AG04450 (cell line): ENCODE data around the gene DUT. TPM values are rescaled to one million over a fixed set of nuclear protein-coding genes. Genes with fewer than 3 reads are reported as not detected.

Experiments used
- CTCF ChIA-PET: fragments of 300-600, 350-600 bp; formaldehyde crosslinking; extraction: SDS; loops from one replicate; lab custom pipeline; 2022; ENCODE audit warnings: antibody characterized with exemption, inconsistent platforms; lab: Charles Lee
- POLR2A ChIA-PET: fragments of 350-600 bp; formaldehyde crosslinking; extraction: SDS; loops from one replicate; lab custom pipeline; 2021; ENCODE audit warnings: antibody characterized with exemption, inconsistent platforms; lab: Yijun Ruan, JAX
- DNase-seq: peaks from one replicate; pipeline ENCODE4 v3.0.0-alpha.2; 2011; ENCODE audit warnings: low read depth, low spot score
- H3K27ac ChIP-seq: one replicate; pipeline ENCODE4 v1.5.1; 2012; ENCODE audit warnings: low read depth, low read length, control low read depth
- H3K27me3 ChIP-seq: one replicate; pipeline ENCODE4 v1.6.0; 2012; ENCODE audit warnings: low read length; ENCODE audit not compliant: control insufficient read depth, insufficient read depth
- H3K4me3 ChIP-seq: 2 replicates; pipeline ENCODE4 v1.5.1; 2011; ENCODE audit warnings: mild to moderate bottlenecking, low read depth, low read length, control low read depth
- H3K9me3 ChIP-seq: 2 replicates; pipeline ENCODE4 v1.5.1; 2012; ENCODE audit warnings: low read length; ENCODE audit not compliant: control insufficient read depth, insufficient read depth
- polyA plus RNA-seq: library from polyadenylated mRNA; depleted of rRNA; stranded (reverse); fragments of >200 nt; gene quantifications from 2 replicates; pipeline ENCODE4 v1.2.3, GENCODE V29; 2011
- TF ChIP-seq, protein P1 (sequence below): IDR thresholded peaks from 2 replicates; pipeline ENCODE4 v1.5.1; 2011; ENCODE audit warnings: low read depth, low read length, control low read depth, inconsistent platforms

The DUT gene
- polyA plus RNA-seq, 1 experiment, result 52.8 TPM

- H3K27ac ChIP-seq, result peak overlapping the region; percentile 43
- no peak overlapping the region for H3K4me3 ChIP-seq
Measured at GRCh38 chr15:48385031-48385830, 54.0 kb downstream of the DUT start.

DNA sequence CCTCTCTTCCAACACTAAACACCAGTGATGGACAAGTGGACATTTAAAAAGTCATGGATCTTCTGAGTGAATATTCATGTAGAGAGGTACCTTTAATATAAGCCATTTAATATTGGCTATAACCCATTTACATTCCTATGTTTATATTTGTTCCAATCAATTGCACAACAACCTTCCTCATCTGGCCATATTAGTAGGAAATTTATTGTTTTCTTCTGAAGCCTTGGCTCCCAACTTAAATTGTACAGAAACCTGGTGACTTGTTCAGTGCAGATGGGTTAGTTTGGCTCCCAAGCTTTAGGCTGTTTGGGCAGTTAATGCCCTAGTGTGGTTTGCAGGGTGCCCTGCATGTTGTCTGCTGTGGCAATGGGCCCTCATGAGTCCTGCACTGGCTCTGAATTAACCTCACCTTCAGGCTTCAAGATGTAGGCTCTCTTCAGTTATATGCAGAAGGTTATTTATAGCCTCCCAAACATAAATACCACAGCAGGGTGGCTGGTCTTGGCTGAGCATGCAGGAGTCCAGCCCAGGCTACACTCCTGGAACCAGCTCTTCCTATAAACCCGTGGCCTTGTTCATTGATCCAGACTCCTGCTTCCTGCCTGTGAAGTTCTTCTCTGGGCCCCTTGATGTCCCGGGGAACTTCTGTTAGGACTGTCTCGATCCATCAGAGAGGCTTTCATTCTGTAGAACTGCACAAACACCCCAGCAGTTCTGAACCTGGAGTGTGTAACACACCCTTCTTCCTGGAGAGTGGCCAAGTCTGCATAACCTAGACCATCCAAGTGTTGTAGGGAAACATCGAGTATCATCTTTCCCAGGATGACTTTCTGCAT lies 57.0 kb downstream of the DUT start:
- no peaks in the 10 kb centered on the region for H3K9me3 ChIP-seq
- H3K4me3 ChIP-seq, result no peak overlapping the region
- POLR2A ChIA-PET, result no interaction called here
- CTCF ChIA-PET, result interaction anchor here (1.3 kb wide), 1 partner anchor 31 kb away, joined by 4 read pairs; no protein-coding TSS in a partner anchor
- no peak for DNase-seq
- H3K27ac ChIP-seq, result peak overlapping the region; percentile 31
- TF ChIP-seq, protein P1, sequence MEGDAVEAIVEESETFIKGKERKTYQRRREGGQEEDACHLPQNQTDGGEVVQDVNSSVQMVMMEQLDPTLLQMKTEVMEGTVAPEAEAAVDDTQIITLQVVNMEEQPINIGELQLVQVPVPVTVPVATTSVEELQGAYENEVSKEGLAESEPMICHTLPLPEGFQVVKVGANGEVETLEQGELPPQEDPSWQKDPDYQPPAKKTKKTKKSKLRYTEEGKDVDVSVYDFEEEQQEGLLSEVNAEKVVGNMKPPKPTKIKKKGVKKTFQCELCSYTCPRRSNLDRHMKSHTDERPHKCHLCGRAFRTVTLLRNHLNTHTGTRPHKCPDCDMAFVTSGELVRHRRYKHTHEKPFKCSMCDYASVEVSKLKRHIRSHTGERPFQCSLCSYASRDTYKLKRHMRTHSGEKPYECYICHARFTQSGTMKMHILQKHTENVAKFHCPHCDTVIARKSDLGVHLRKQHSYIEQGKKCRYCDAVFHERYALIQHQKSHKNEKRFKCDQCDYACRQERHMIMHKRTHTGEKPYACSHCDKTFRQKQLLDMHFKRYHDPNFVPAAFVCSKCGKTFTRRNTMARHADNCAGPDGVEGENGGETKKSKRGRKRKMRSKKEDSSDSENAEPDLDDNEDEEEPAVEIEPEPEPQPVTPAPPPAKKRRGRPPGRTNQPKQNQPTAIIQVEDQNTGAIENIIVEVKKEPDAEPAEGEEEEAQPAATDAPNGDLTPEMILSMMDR, result no peak
- H3K27me3 ChIP-seq, result no peaks in the 10 kb centered on the region

More at GRCh38 chr15:48385031-48385830, 54.0 kb downstream of the DUT start:
- CTCF ChIA-PET, result interaction anchor here (0.7 to 1.0 kb wide), 2 partner anchors 11 to 62 kb away, joined by 3 read pairs; no protein-coding TSS in a partner anchor
- Histone ChIP-seq H3K27me3 (no peaks in the 10 kb centered on the region), H3K9me3 (no peaks in the 10 kb centered on the region)
- DNase-seq, result peak; percentile 86
- TF ChIP-seq, protein P1, result no peak
- POLR2A ChIA-PET, result interaction anchor here (0.6 to 2.1 kb wide), 3 partner anchors 11 to 163 kb away, joined by 3 to 5 read pairs (median 5); no protein-coding TSS in a partner anchor

- TF ChIP-seq, protein P1, result no peak
- no peaks in the 10 kb centered on the region for H3K27me3 ChIP-seq
- DNase-seq, result no peak
- H3K9me3 ChIP-seq, result no peaks in the 10 kb centered on the region
- H3K4me3 ChIP-seq, result no peak overlapping the region
- CTCF ChIA-PET, result interaction anchor here (1.3 kb wide), 1 partner anchor 31 kb away, joined by 4 read pairs; no protein-coding TSS in a partner anchor
- no peak overlapping the region for H3K27ac ChIP-seq
- POLR2A ChIA-PET, result no interaction called here
Measured at GRCh38 chr15:48388910-48389309, 57.7 kb downstream of the DUT start.

DNA sequence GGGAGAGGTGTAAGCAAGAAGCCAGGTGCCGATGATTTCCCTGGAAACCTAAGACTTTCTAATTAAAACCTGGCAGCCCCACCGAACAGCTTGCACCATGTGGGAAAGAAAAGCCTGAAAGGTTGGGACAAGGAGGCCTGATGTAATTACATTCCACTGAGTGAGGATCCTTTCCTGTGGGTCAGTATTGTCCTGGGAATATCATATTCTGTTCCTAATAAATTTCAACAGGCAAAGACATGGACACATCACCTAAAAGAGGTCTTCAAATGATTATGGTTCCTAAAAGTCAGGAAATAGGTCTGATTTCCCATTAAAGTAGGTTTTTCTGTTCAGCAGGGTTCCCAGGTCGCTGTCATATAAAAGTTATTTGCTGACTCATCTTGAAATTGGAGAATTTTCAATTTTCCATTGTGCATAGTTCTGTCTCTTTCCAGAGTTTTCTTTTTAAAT lies 58.5 kb downstream of the DUT start:
- Histone ChIP-seq H3K4me3 (no peak overlapping the region), H3K9me3 (no peaks in the 10 kb centered on the region), H3K27me3 (no peaks in the 10 kb centered on the region), H3K27ac (peak overlapping the region; percentile 42)
- POLR2A ChIA-PET, result no interaction called here
- CTCF ChIA-PET, result no interaction called here
- no peak for DNase-seq
- TF ChIP-seq, protein P1, result no peak
